H9 (cell line): ENCODE data around the gene SLC1A7. TPM values are rescaled to one million over a fixed set of nuclear protein-coding genes. Genes with fewer than 3 reads are reported as not detected.

Experiments
- DNase-seq: peaks from one replicate; pipeline ENCODE4 v3.0.0-alpha.2; 2017
- H2AFZ ChIP-seq: one replicate; pipeline ENCODE4 v1.6.1; 2013; ENCODE audit warnings: mild to moderate bottlenecking, low read length, control low read depth, moderate library complexity
- H2AK5ac ChIP-seq: 2 replicates; pipeline ENCODE4 v1.6.1; 2013; ENCODE audit warnings: low read length, control low read depth, mixed read lengths; ENCODE audit not compliant: insufficient read length
- H2BK120ac ChIP-seq: one replicate; pipeline ENCODE4 v1.6.1; 2013; ENCODE audit warnings: low read depth, mild to moderate bottlenecking, low read length, control low read depth, inconsistent platforms; ENCODE audit not compliant: poor library complexity, severe bottlenecking
- H2BK12ac ChIP-seq: 2 replicates; pipeline ENCODE4 v1.6.1; 2013; ENCODE audit warnings: low read length, control low read depth, mixed read lengths, low read depth; ENCODE audit not compliant: insufficient read length
- H2BK15ac ChIP-seq: 2 replicates; pipeline ENCODE4 v1.6.1; 2013; ENCODE audit warnings: low read depth, low read length, control low read depth
- H2BK20ac ChIP-seq: one replicate; pipeline ENCODE4 v1.6.1; 2013; ENCODE audit warnings: low read depth, mild to moderate bottlenecking, low read length, control low read depth, inconsistent platforms; ENCODE audit not compliant: poor library complexity, severe bottlenecking
- H2BK5ac ChIP-seq: 2 replicates; pipeline ENCODE4 v1.6.1; 2013; ENCODE audit warnings: low read length, control low read depth, mixed read lengths; ENCODE audit not compliant: insufficient read length
- H3K14ac ChIP-seq: 2 replicates; pipeline ENCODE4 v1.6.1; 2013; ENCODE audit warnings: low read length, control low read depth; ENCODE audit not compliant: insufficient read depth
- H3K18ac ChIP-seq: 2 replicates; pipeline ENCODE4 v1.6.1; 2013; ENCODE audit warnings: low read depth, mild to moderate bottlenecking, mixed read lengths, low read length, control low read depth; ENCODE audit not compliant: insufficient read length
- H3K23ac ChIP-seq: 2 replicates; pipeline ENCODE4 v1.6.1; 2013; ENCODE audit warnings: low read length, control low read depth, mixed read lengths, low read depth; ENCODE audit not compliant: insufficient read length
- H3K23me2 ChIP-seq: 2 replicates; pipeline ENCODE4 v1.6.1; 2013; ENCODE audit warnings: low read depth, mild to moderate bottlenecking, mixed read lengths, low read length, control low read depth; ENCODE audit not compliant: insufficient read length, poor library complexity, severe bottlenecking
- H3K27ac ChIP-seq: 2 replicates; pipeline ENCODE4 v1.5.1; 2013; ENCODE audit warnings: low read length, control low read depth, mixed read lengths, low read depth; ENCODE audit not compliant: insufficient read length
- H3K27me3 ChIP-seq: 2 replicates; pipeline ENCODE4 v1.6.1; 2013; ENCODE audit warnings: low read length, control low read depth, inconsistent platforms; ENCODE audit not compliant: insufficient read depth
- H3K4ac ChIP-seq: 2 replicates; pipeline ENCODE4 v1.6.1; 2013; ENCODE audit warnings: low read depth, mild to moderate bottlenecking, control low read depth, inconsistent platforms, low read length, moderate library complexity
- H3K4me1 ChIP-seq: 2 replicates; pipeline ENCODE4 v1.6.1; 2013; ENCODE audit warnings: low read length, control low read depth, inconsistent platforms; ENCODE audit not compliant: insufficient read depth
- H3K4me2 ChIP-seq: 2 replicates; pipeline ENCODE4 v1.6.1; 2013; ENCODE audit warnings: low read length, control low read depth, mixed read lengths; ENCODE audit not compliant: insufficient read length, insufficient read depth
- H3K56ac ChIP-seq: 2 replicates; pipeline ENCODE4 v1.6.1; 2013; ENCODE audit warnings: low read depth, mild to moderate bottlenecking, mixed read lengths, low read length, control low read depth; ENCODE audit not compliant: insufficient read length
- H3K79me1 ChIP-seq: 2 replicates; pipeline ENCODE4 v1.6.1; 2013; ENCODE audit warnings: low read depth, mild to moderate bottlenecking, moderate library complexity, low read length, control low read depth, inconsistent platforms; ENCODE audit not compliant: insufficient read depth, poor library complexity, severe bottlenecking
- H3K79me2 ChIP-seq: 2 replicates; pipeline ENCODE4 v1.6.1; 2013; ENCODE audit warnings: low read length, control low read depth, inconsistent platforms; ENCODE audit not compliant: insufficient read depth
- H3K9ac ChIP-seq: 2 replicates; pipeline ENCODE4 v1.6.1; 2013; ENCODE audit warnings: low read length, control low read depth, mixed read lengths; ENCODE audit not compliant: insufficient read length; ENCODE audit errors: extremely low read depth
- H3K9me3 ChIP-seq: one replicate; pipeline ENCODE4 v1.6.1; 2013; ENCODE audit warnings: low read depth, low read length, inconsistent platforms; ENCODE audit not compliant: control insufficient read depth
- H3T11ph ChIP-seq: one replicate; pipeline ENCODE4 v1.6.1; 2013; ENCODE audit warnings: mild to moderate bottlenecking, low read length, control low read depth, inconsistent platforms
- H4K20me1 ChIP-seq: one replicate; pipeline ENCODE4 v1.6.1; 2013; ENCODE audit not compliant: control insufficient read depth, insufficient read length, insufficient read depth
- H4K5ac ChIP-seq: 2 replicates; pipeline ENCODE4 v1.6.1; 2013; ENCODE audit warnings: low read depth, mild to moderate bottlenecking, mixed read lengths, low read length, control low read depth; ENCODE audit not compliant: insufficient read length
- H4K8ac ChIP-seq: replicated peaks from 2 replicates; pipeline ENCODE4 v1.6.1; 2013; ENCODE audit warnings: low read length, control low read depth, mixed read lengths, low read depth; ENCODE audit not compliant: insufficient read length
- H4K91ac ChIP-seq: 2 replicates; pipeline ENCODE4 v1.6.1; 2013; ENCODE audit warnings: low read depth, mild to moderate bottlenecking, moderate library complexity, mixed read lengths, low read length, control low read depth; ENCODE audit not compliant: insufficient read length
- H3K27ac Mint-ChIP-seq, 3 experiments: 2 replicates in 2 of 3; 3 replicates in 1 of 3; pipeline ENCODE4 v1.8.0; 2020 to 2021; ENCODE audit warnings: mixed read lengths in 3 of 3, mild to moderate bottlenecking in 1 of 3, moderate library complexity in 1 of 3
- H3K27me3 Mint-ChIP-seq: 2 replicates; pipeline ENCODE4 v1.8.0; 2021; ENCODE audit warnings: low read depth, mild to moderate bottlenecking, moderate library complexity, mixed read lengths
- H3K36me3 Mint-ChIP-seq, 3 experiments: 2 replicates in 2 of 3; 3 replicates in 1 of 3; pipeline ENCODE4 v1.8.0; 2020 to 2021; ENCODE audit warnings: low read depth in 3 of 3, mixed read lengths in 3 of 3; ENCODE audit not compliant: insufficient read depth in 1 of 3
- H3K4me1 Mint-ChIP-seq, 2 experiments: 2 replicates each; pipeline ENCODE4 v1.8.0; 2020; ENCODE audit warnings: mixed read lengths in 2 of 2
- H3K4me3 Mint-ChIP-seq, 2 experiments: 2 replicates in 1 of 2; 3 replicates in 1 of 2; pipeline ENCODE4 v1.8.0; 2020 to 2021; ENCODE audit warnings: mild to moderate bottlenecking in 2 of 2, mixed read lengths in 2 of 2, moderate library complexity in 1 of 2
- H3K9me3 Mint-ChIP-seq, 2 experiments: 2 replicates in 1 of 2; 3 replicates in 1 of 2; pipeline ENCODE4 v1.8.0; 2020; ENCODE audit warnings: mild to moderate bottlenecking in 2 of 2, mixed read lengths in 2 of 2, moderate library complexity in 1 of 2
- WGBS: extraction: QIAGEN DNeasy Blood & Tissue Kit; methylation state at CpG from one replicate; pipeline ENCODE4 v1.1.7; 2013; ENCODE audit warnings: missing lambda C conversion rate, low lambda C conversion rate, mixed read lengths; ENCODE audit not compliant: insufficient read length; ENCODE audit errors: extremely low coverage; 5-methylcytosine and 5-hydroxymethylcytosine counted together
- total RNA-seq: library from RNA; stranded (reverse); gene quantifications from 2 replicates; pipeline ENCODE4 v1.2.1, GENCODE V29; 2021
- TF ChIP-seq, protein P1 (sequence below): fragments of 200-600 bp; sonication (generic); conservative IDR thresholded peaks from 3 replicates; pipeline ENCODE4 v1.8.0; 2021; ENCODE audit warnings: antibody characterized with exemption, mild to moderate bottlenecking

SLC1A7 gene
- total RNA-seq, 1 experiment from 2014 or later: not detected

DNA sequence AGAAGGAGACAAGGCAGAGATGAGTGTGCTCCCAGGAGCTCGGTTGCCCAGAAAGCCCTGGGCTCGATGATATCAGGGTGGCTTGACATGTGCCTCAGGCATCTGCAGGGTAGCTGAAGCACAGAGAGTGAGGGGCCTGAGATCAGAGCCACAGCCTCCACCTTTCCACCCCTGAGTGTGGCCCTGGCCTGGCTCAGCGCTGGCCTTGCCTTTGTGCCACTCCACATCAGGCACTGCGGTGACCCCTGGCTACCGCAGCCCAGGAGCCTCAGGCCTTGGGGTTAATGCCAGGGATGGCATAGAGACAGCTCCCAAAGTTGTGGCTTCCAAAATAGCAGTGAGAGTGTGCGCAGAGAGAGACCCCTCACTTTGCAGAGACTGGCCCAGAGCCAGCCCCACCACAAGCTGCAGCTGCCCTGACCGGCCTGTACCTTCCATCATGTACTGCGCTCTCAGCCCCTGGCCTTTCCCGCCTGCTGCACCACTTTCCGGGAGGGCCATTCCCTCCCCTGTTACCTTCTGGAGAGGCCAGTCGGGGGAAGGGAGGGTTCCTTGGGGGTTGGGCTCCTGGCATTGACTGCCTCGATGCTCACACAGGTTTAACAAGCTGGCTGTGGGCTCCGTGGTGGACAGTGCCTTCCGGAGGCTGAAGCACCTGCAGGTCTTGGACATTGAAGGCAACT lies 60.9 kb downstream of the SLC1A7 start:
- no peaks in the 10 kb centered on the region; a peak in 1 of 7 replicates for H3K36me3 Mint-ChIP-seq
- peaks cover 11 to 29% of the 10 kb centered on the region in 2 experiments for H3K4me1 Mint-ChIP-seq
- WGBS: no CpG with 5 or more reads among the region's 14 CpGs
- no peak overlapping the region for H3K4me3 Mint-ChIP-seq
- no peak overlapping the region for H3K27ac ChIP-seq
- no peak for DNase-seq
- peaks cover 6% of the 10 kb centered on the region; the same call in 1 of the 2 replicates for H3K4me1 ChIP-seq
- H3K9me3 Mint-ChIP-seq: no peaks in the 10 kb centered on the region
- no peak overlapping the region for H2AK5ac ChIP-seq
- H3K18ac ChIP-seq: no peak overlapping the region
- no peak overlapping the region for H3K56ac ChIP-seq
- no peaks in the 10 kb centered on the region for H4K20me1 ChIP-seq
- H3K4me2 ChIP-seq: no peak overlapping the region
- H2BK120ac ChIP-seq: no peak overlapping the region
- H2BK15ac ChIP-seq: no peak overlapping the region
- no peak overlapping the region for H4K8ac ChIP-seq
- peaks cover 3% of the 10 kb centered on the region for H3K23me2 ChIP-seq
- no peak overlapping the region for H3K4ac ChIP-seq
- H3K27me3 Mint-ChIP-seq: peaks cover 6% of the 10 kb centered on the region
- H4K91ac ChIP-seq: no peak overlapping the region
- H3K27me3 ChIP-seq: no peaks in the 10 kb centered on the region
- H3T11ph ChIP-seq: no peak overlapping the region
- no peak overlapping the region for H2BK20ac ChIP-seq
- no peak overlapping the region for H4K5ac ChIP-seq
- no peaks in the 10 kb centered on the region for H3K79me2 ChIP-seq
- H3K14ac ChIP-seq: no peak overlapping the region
- no peak overlapping the region for H2AFZ ChIP-seq
- no peak overlapping the region for H3K9ac ChIP-seq
- H2BK5ac ChIP-seq: no peak overlapping the region
- no peaks in the 10 kb centered on the region for H3K79me1 ChIP-seq
- H3K9me3 ChIP-seq: no peaks in the 10 kb centered on the region
- TF ChIP-seq, protein P1, sequence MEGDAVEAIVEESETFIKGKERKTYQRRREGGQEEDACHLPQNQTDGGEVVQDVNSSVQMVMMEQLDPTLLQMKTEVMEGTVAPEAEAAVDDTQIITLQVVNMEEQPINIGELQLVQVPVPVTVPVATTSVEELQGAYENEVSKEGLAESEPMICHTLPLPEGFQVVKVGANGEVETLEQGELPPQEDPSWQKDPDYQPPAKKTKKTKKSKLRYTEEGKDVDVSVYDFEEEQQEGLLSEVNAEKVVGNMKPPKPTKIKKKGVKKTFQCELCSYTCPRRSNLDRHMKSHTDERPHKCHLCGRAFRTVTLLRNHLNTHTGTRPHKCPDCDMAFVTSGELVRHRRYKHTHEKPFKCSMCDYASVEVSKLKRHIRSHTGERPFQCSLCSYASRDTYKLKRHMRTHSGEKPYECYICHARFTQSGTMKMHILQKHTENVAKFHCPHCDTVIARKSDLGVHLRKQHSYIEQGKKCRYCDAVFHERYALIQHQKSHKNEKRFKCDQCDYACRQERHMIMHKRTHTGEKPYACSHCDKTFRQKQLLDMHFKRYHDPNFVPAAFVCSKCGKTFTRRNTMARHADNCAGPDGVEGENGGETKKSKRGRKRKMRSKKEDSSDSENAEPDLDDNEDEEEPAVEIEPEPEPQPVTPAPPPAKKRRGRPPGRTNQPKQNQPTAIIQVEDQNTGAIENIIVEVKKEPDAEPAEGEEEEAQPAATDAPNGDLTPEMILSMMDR: no peak
- H2BK12ac ChIP-seq: no peak overlapping the region
- no peak overlapping the region for H3K27ac Mint-ChIP-seq
- no peak overlapping the region for H3K23ac ChIP-seq
